A673 (cell line): ENCODE results near the gene DAW1.

Experiments
- CTCF ChIP-seq: fragments of 300-800, 200-600 bp; sonication (generic); conservative IDR thresholded peaks from 2 replicates; pipeline ENCODE4 v1.5.1; 2017; ENCODE audit warnings: low read depth, mild to moderate bottlenecking, antibody characterized with exemption, low read length, moderate library complexity, mixed read lengths
- EZH2 ChIP-seq: fragments of 200-600 bp; sonication (generic); IDR thresholded peaks from 2 replicates; pipeline ENCODE4 v1.6.1; 2017; ENCODE audit warnings: borderline replicate concordance, low read depth, mild to moderate bottlenecking, mixed read lengths, antibody characterized with exemption, low read length; ENCODE audit not compliant: poor library complexity, severe bottlenecking

GRCh38 chr2:227939271-227940027, 68.0 kb downstream of the DAW1 start:
- no peak for TF ChIP-seq EZH2
- peak; percentile 90 for TF ChIP-seq CTCF
